HCT116 (cell line): ENCODE results near the gene TCF15.

ENCODE experiments used
- CBX3 ChIP-seq: IDR thresholded peaks from 2 replicates; pipeline ENCODE4 v1.6.1; 2012; ENCODE audit warnings: low read depth
- CEBPB ChIP-seq: IDR thresholded peaks from 2 replicates; pipeline ENCODE4 v1.6.1; 2012; ENCODE audit warnings: low read depth
- EGR1 ChIP-seq: IDR thresholded peaks from 2 replicates; pipeline ENCODE4 v1.6.1; 2012; ENCODE audit warnings: low read depth
- EZH2 ChIP-seq: fragments of 200-600 bp; sonication (generic); IDR thresholded peaks from 2 replicates; pipeline ENCODE4 v1.6.1; 2017; ENCODE audit warnings: antibody characterized with exemption, mixed run types
- JUND ChIP-seq: IDR thresholded peaks from 2 replicates; pipeline ENCODE4 v1.6.1; 2012
- POLR2A ChIP-seq: IDR thresholded peaks from 2 replicates; pipeline ENCODE4 v1.7.0; 2011; ENCODE audit warnings: borderline replicate concordance; ENCODE audit not compliant: insufficient read depth, insufficient read length; ENCODE audit errors: extremely low read depth
- POLR2AphosphoS5 ChIP-seq: IDR thresholded peaks from 2 replicates; pipeline ENCODE4 v1.6.1; 2011; ENCODE audit warnings: mild to moderate bottlenecking, low read depth, low read length, moderate library complexity
- RAD21 ChIP-seq: IDR thresholded peaks from 2 replicates; pipeline ENCODE4 v1.6.1; 2012; ENCODE audit warnings: low read depth, mild to moderate bottlenecking
- SP1 ChIP-seq: IDR thresholded peaks from 2 replicates; pipeline ENCODE4 v1.6.1; 2012; ENCODE audit warnings: low read depth
- YY1 ChIP-seq: IDR thresholded peaks from 2 replicates; pipeline ENCODE4 v1.6.1; 2011; ENCODE audit warnings: low read length, low read depth, moderate library complexity, mild to moderate bottlenecking; ENCODE audit not compliant: insufficient replicate concordance; ENCODE audit errors: extremely low read depth
- TF ChIP-seq, protein P1 (sequence below), 3 experiments: fragments of 200-600 bp in 1 of 3; sonication (generic) in 1 of 3; IDR thresholded peaks in 2 of 3; conservative IDR thresholded peaks in 1 of 3; 2 replicates each; pipeline ENCODE4 v1.5.1; 2012 to 2017; ENCODE audit warnings: low read depth in 2 of 3, low read length in 2 of 3, antibody characterized with exemption in 1 of 3, borderline replicate concordance in 1 of 3, control low read depth in 1 of 3, mild to moderate bottlenecking in 1 of 3, mixed read lengths in 1 of 3, mixed run types in 1 of 3, moderate library complexity in 1 of 3; ENCODE audit not compliant: insufficient read depth in 1 of 3
- TF ChIP-seq, protein P2 (sequence below): IDR thresholded peaks from 2 replicates; pipeline ENCODE4 v1.6.1; 2012; ENCODE audit warnings: low read depth
- TF ChIP-seq, protein P3 (sequence below): IDR thresholded peaks from 2 replicates; pipeline ENCODE4 v1.6.1; 2012

DNA sequence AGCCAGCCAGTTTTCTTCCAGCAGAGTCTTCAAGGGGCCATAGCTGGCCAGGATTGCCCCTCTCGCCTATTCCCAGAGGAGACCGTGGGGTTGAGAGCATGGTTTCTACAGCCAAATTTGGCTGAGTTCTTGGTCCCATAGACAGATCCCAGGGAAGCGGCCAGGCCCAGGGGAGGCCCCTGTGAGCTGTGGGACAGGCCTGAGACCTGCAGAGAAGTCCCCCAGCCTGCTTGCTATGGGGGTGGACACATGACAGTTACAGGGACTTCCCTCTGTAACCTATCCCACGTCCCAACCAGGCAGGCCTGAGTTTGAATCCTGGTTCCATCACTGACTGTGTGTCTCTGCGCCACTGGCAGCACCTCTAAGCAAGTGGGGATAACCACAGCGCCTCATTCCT lies 2.6 kb downstream of the TCF15 start:
- TF ChIP-seq, protein P1, sequence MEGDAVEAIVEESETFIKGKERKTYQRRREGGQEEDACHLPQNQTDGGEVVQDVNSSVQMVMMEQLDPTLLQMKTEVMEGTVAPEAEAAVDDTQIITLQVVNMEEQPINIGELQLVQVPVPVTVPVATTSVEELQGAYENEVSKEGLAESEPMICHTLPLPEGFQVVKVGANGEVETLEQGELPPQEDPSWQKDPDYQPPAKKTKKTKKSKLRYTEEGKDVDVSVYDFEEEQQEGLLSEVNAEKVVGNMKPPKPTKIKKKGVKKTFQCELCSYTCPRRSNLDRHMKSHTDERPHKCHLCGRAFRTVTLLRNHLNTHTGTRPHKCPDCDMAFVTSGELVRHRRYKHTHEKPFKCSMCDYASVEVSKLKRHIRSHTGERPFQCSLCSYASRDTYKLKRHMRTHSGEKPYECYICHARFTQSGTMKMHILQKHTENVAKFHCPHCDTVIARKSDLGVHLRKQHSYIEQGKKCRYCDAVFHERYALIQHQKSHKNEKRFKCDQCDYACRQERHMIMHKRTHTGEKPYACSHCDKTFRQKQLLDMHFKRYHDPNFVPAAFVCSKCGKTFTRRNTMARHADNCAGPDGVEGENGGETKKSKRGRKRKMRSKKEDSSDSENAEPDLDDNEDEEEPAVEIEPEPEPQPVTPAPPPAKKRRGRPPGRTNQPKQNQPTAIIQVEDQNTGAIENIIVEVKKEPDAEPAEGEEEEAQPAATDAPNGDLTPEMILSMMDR (IDR thresholded peaks at IDR 0.05 in 2 of 3, conservative IDR thresholded peaks at IDR 0.05 in 1 of 3; ENCODE audit: borderline replicate concordance in 1 of 3, insufficient read depth in 1 of 3, low read depth in 2 of 3, low read length in 2 of 3), result no peak
- no peak for TF ChIP-seq CBX3
- no peak for TF ChIP-seq SP1
- no peak for TF ChIP-seq POLR2AphosphoS5
- TF ChIP-seq, protein P2, sequence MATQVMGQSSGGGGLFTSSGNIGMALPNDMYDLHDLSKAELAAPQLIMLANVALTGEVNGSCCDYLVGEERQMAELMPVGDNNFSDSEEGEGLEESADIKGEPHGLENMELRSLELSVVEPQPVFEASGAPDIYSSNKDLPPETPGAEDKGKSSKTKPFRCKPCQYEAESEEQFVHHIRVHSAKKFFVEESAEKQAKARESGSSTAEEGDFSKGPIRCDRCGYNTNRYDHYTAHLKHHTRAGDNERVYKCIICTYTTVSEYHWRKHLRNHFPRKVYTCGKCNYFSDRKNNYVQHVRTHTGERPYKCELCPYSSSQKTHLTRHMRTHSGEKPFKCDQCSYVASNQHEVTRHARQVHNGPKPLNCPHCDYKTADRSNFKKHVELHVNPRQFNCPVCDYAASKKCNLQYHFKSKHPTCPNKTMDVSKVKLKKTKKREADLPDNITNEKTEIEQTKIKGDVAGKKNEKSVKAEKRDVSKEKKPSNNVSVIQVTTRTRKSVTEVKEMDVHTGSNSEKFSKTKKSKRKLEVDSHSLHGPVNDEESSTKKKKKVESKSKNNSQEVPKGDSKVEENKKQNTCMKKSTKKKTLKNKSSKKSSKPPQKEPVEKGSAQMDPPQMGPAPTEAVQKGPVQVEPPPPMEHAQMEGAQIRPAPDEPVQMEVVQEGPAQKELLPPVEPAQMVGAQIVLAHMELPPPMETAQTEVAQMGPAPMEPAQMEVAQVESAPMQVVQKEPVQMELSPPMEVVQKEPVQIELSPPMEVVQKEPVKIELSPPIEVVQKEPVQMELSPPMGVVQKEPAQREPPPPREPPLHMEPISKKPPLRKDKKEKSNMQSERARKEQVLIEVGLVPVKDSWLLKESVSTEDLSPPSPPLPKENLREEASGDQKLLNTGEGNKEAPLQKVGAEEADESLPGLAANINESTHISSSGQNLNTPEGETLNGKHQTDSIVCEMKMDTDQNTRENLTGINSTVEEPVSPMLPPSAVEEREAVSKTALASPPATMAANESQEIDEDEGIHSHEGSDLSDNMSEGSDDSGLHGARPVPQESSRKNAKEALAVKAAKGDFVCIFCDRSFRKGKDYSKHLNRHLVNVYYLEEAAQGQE, result no peak
- TF ChIP-seq POLR2A, result no peak
- no peak for TF ChIP-seq JUND
- TF ChIP-seq EZH2, result no peak
- TF ChIP-seq, protein P3, sequence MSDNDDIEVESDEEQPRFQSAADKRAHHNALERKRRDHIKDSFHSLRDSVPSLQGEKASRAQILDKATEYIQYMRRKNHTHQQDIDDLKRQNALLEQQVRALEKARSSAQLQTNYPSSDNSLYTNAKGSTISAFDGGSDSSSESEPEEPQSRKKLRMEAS, result no peak
- no peak for TF ChIP-seq RAD21
- no peak for TF ChIP-seq YY1
- TF ChIP-seq CEBPB, result no peak
- no peak for TF ChIP-seq EGR1
